ENCODE results near the gene WIPF1.

GRCh38 chr2:174644406-174644805, 46.8 kb upstream of the WIPF1 start:
- TF ChIP-seq CTCF (IDR thresholded peaks at IDR 0.05; ENCODE audit: insufficient read depth, low read depth, low read length) (no peak), EZH2 (IDR thresholded peaks at IDR 0.05; ENCODE audit: insufficient read depth, low read length) (no peak)

Measured in astrocyte (in vitro differentiated cells and primary cell).